KBM-7 (cell line): ENCODE results near the gene WDR86.

Source experiments
- DNase-seq: peaks from one replicate; pipeline ENCODE4 v3.0.0-alpha.2; 2015
- in situ Hi-C: fragments of 300-500 bp; cut with MboI; formaldehyde crosslinking; loops from 2 replicates; pipeline ENCODE4 v1.14.3; 2020; ENCODE audit warnings: low sequenced_read_pairs, low pct_unique_long_range_greater_than_20kb, mixed read lengths

The WDR86 gene

GRCh38 chr7:151429560-151430331 lies 19.9 kb upstream of the WDR86 start:
- in situ Hi-C loops, result no loop called here
- peak; percentile 21 for DNase-seq

- DNase-seq, result no peak
- in situ Hi-C loops, result no loop called here
Observed at GRCh38 chr7:151429237-151429559, 19.4 kb upstream of the WDR86 start.

- in situ Hi-C loops, result no loop called here
- no peak for DNase-seq
Observed at GRCh38 chr7:151428378-151429236, 18.8 kb upstream of the WDR86 start.

GRCh38 chr7:151427705-151428377 lies 18.0 kb upstream of the WDR86 start:
- no peak for DNase-seq
- in situ Hi-C loops, result no loop called here

- no peak for DNase-seq
- in situ Hi-C loops, result no loop called here
Observed at GRCh38 chr7:151426904-151427704, 17.3 kb upstream of the WDR86 start.

- DNase-seq, result no peak
- in situ Hi-C loops, result no loop called here
Observed at GRCh38 chr7:151426441-151426903, 16.6 kb upstream of the WDR86 start.

- DNase-seq, result no peak
- in situ Hi-C loops, result no loop called here
Observed at GRCh38 chr7:151425670-151426440, 16.0 kb upstream of the WDR86 start.

GRCh38 chr7:151424799-151425198 lies 15.0 kb upstream of the WDR86 start:
- no peak for DNase-seq
- in situ Hi-C loops, result no loop called here

- in situ Hi-C loops, result no loop called here
- DNase-seq, result no peak
Observed at GRCh38 chr7:151423936-151424335, 14.1 kb upstream of the WDR86 start.

- no peak for DNase-seq
- in situ Hi-C loops, result no loop called here
Observed at GRCh38 chr7:151423226-151423625, 13.4 kb upstream of the WDR86 start.

GRCh38 chr7:151422212-151422611 lies 12.4 kb upstream of the WDR86 start:
- DNase-seq, result no peak
- in situ Hi-C loops, result no loop called here

GRCh38 chr7:151420144-151420543 lies 10.3 kb upstream of the WDR86 start:
- in situ Hi-C loops, result no loop called here
- no peak for DNase-seq

GRCh38 chr7:151416941-151417315 lies 7.1 kb upstream of the WDR86 start:
- DNase-seq, result no peak
- in situ Hi-C loops, result no loop called here

GRCh38 chr7:151416112-151416940 lies 6.5 kb upstream of the WDR86 start:
- in situ Hi-C loops, result no loop called here
- no peak for DNase-seq

- DNase-seq, result peak; percentile 31
- in situ Hi-C loops, result no loop called here
Observed at GRCh38 chr7:151415375-151416105, 5.7 kb upstream of the WDR86 start.

GRCh38 chr7:151413241-151413640 lies 3.4 kb upstream of the WDR86 start:
- DNase-seq, result no peak
- in situ Hi-C loops, result no loop called here

GRCh38 chr7:151412318-151412717 lies 2.5 kb upstream of the WDR86 start:
- no peak for DNase-seq
- in situ Hi-C loops, result no loop called here
